OCI-LY3 (cell line): Measurements from ENCODE around the gene TUBB4B.

Source experiments
- H2AFZ ChIP-seq: fragments of 200-600, 300-600 bp; shearing (Covaris generic); 2 replicates; pipeline ENCODE4 v1.6.0; 2014; ENCODE audit warnings: antibody characterized with exemption, low read depth, low read length
- H3K27ac ChIP-seq: fragments of 200-600, 300-600 bp; sonication (generic); 2 replicates; pipeline ENCODE4 v1.5.1; 2014; ENCODE audit warnings: mild to moderate bottlenecking, low read length, moderate library complexity, mixed read lengths
- H3K27me3 ChIP-seq: fragments of 200-600, 300-600 bp; sonication (generic); 2 replicates; pipeline ENCODE4 v1.6.1; 2014; ENCODE audit warnings: low read depth, low read length, mixed read lengths
- H3K36me3 ChIP-seq: fragments of 200-600, 300-600 bp; sonication (generic); replicated peaks from 2 replicates; pipeline ENCODE3; 2014; ENCODE audit warnings: low read depth, low read length, mixed read lengths
- H3K4me1 ChIP-seq: fragments of 300-600, 200-600 bp; sonication (generic); 2 replicates; pipeline ENCODE4 v1.6.1; 2014; ENCODE audit warnings: low read length, mixed read lengths
- H3K4me2 ChIP-seq: fragments of 200-600, 300-600 bp; sonication (generic); 2 replicates; pipeline ENCODE4 v1.6.1; 2014; ENCODE audit warnings: low read length, mixed read lengths
- H3K4me3 ChIP-seq: fragments of 300-600, 200-600 bp; sonication (generic); 2 replicates; pipeline ENCODE4 v1.5.1; 2014; ENCODE audit warnings: antibody characterized with exemption, mild to moderate bottlenecking, low read length, moderate library complexity
- H3K79me2 ChIP-seq: fragments of 300-600, 200-600 bp; shearing (Covaris generic); 2 replicates; pipeline ENCODE4 v1.6.1; 2014; ENCODE audit warnings: mild to moderate bottlenecking, low read length, mixed read lengths
- H3K9ac ChIP-seq: fragments of 300-600, 200-600 bp; shearing (Covaris generic); 2 replicates; pipeline ENCODE4 v1.6.0; 2014; ENCODE audit warnings: mild to moderate bottlenecking, low read length, moderate library complexity
- H3K9me3 ChIP-seq: fragments of 200-600, 300-600 bp; shearing (Covaris generic); 2 replicates; pipeline ENCODE4 v1.6.1; 2014; ENCODE audit warnings: low read length, mixed read lengths; ENCODE audit not compliant: insufficient read depth
- H4K20me1 ChIP-seq: fragments of 200-600, 300-600 bp; sonication (generic); 2 replicates; pipeline ENCODE4 v1.6.1; 2016; ENCODE audit warnings: low read length, mixed read lengths; ENCODE audit not compliant: insufficient read depth
- EZH2phosphoT487 ChIP-seq: fragments of 200-600 bp; shearing (Covaris generic); IDR thresholded peaks from 2 replicates; pipeline ENCODE4 v1.6.1; 2018; ENCODE audit warnings: antibody characterized with exemption, mixed run types, low read depth
- TF ChIP-seq, protein P1 (sequence below): fragments of 200-600, 300-600 bp; sonication (generic); IDR thresholded peaks from 2 replicates; pipeline ENCODE4 v1.5.1; 2014; ENCODE audit warnings: antibody characterized with exemption, low read length, low read depth

Gene TUBB4B

DNA sequence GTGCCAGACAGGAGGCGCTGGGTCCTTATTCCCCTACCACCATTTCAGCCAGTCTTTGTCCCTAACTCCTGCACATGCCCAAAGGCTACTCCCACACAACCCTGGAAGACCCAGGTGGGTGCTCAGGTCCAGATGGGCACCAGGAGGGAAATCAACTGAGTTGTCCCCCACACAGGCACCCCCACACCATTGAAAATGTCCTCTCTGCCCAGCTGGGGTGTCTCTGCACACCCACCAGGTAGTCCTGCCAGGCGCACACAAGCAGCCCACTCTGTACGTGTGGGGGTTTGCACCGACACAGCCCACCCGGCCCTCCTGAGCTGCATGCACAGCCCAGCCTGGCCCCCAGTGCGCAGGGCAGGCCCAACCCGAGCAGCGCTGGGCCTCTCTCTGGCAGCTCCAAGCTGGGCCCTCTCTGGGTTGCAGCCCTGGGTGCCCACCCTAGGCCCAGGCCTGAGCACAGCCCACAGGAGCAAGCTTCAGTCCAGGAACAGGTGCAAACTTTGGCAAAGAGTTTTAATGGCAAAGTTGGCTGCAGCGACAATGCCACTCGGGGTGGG lies 21.2 kb upstream of the TUBB4B start:
- no peak overlapping the region for H3K27ac ChIP-seq
- H3K79me2 ChIP-seq, result no peaks in the 10 kb centered on the region
- no peak overlapping the region for H3K4me2 ChIP-seq
- no peaks in the 10 kb centered on the region for H3K9me3 ChIP-seq
- H4K20me1 ChIP-seq, result no peaks in the 10 kb centered on the region
- TF ChIP-seq, protein P1, sequence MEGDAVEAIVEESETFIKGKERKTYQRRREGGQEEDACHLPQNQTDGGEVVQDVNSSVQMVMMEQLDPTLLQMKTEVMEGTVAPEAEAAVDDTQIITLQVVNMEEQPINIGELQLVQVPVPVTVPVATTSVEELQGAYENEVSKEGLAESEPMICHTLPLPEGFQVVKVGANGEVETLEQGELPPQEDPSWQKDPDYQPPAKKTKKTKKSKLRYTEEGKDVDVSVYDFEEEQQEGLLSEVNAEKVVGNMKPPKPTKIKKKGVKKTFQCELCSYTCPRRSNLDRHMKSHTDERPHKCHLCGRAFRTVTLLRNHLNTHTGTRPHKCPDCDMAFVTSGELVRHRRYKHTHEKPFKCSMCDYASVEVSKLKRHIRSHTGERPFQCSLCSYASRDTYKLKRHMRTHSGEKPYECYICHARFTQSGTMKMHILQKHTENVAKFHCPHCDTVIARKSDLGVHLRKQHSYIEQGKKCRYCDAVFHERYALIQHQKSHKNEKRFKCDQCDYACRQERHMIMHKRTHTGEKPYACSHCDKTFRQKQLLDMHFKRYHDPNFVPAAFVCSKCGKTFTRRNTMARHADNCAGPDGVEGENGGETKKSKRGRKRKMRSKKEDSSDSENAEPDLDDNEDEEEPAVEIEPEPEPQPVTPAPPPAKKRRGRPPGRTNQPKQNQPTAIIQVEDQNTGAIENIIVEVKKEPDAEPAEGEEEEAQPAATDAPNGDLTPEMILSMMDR, result no peak
- no peak for TF ChIP-seq EZH2phosphoT487
- H3K36me3 ChIP-seq, result no peaks in the 10 kb centered on the region
- no peaks in the 10 kb centered on the region for H3K27me3 ChIP-seq
- H3K9ac ChIP-seq, result no peak overlapping the region
- peaks cover 10% of the 10 kb centered on the region; the same call in 1 of the 2 replicates for H3K4me1 ChIP-seq
- no peak overlapping the region for H2AFZ ChIP-seq
- H3K4me3 ChIP-seq, result no peak overlapping the region

DNA sequence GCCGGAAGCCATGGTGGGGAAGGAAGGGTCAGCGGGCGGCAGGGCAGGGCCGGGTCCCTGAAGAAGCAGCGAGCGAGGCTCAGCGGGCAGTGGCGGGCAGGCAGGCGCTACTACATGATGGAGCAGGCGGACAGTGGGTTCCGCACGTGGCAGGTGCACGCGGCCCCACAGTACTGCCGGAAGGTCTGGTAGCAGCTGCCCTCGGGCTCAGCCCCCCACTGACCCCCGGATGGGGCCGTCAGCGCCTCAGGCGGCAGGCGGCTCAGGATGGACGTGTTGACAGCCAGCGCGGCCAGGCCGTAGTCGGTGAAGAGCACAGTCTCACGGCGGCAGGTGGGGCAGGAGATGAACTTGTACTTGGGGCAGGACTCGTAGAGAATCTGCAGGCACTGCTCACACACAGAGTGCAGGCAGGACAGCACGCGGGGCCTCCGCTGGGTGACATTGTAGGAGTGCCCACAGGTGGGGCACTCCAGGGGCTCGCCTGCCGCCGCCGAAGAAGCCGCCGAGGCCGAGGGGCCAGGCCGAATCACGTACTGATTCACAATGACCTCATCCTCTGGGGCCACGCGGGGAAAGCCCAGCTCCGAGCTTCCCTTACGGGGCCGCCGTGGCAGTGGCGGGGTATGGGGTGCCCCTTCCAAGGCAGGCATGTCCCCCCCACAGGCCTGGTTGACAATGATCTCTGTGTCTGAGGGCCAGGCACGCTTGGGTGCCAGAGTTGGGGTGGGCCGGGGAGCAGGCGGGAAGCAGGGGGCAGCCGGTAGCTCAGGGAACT lies 20.6 kb upstream of the TUBB4B start:
- Histone ChIP-seq H3K27ac (no peak overlapping the region), H3K4me2 (no peak overlapping the region), H3K9me3 (no peaks in the 10 kb centered on the region), H3K9ac (no peak overlapping the region), H4K20me1 (no peaks in the 10 kb centered on the region), H3K4me1 (peaks cover 10% of the 10 kb centered on the region; the same call in 1 of the 2 replicates), H3K79me2 (no peaks in the 10 kb centered on the region), H3K27me3 (no peaks in the 10 kb centered on the region), H2AFZ (no peak overlapping the region), H3K4me3 (no peak overlapping the region), H3K36me3 (no peaks in the 10 kb centered on the region)
- TF ChIP-seq EZH2phosphoT487, result no peak
- TF ChIP-seq, protein P1, result no peak

DNA sequence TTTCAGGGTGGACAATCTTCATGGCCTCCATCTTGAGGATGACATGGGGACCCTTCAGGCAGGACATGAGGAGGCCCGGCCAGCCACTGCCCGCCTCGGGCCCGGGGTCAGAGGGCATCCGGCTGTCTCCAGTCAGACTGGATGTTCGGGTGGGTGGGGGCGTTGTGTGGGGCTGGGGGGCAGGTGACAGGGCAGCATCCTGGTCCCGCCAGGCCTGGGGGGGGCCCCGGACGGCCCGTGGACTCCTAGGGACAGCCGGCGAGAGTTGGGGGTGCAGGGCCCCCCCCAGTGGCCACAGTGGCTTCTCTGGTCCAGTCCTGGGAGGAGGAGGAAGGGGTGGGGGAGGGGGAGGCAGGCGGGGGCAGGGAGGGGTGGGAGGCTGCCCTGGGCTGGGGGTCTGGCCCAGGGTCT lies 20.0 kb upstream of the TUBB4B start:
- peak overlapping the region; percentile 84 for H3K4me3 ChIP-seq
- peaks cover 10% of the 10 kb centered on the region; the same call in 1 of the 2 replicates for H3K4me1 ChIP-seq
- TF ChIP-seq, protein P1, result no peak
- no peak for TF ChIP-seq EZH2phosphoT487
- no peak overlapping the region for H3K27ac ChIP-seq
- no peaks in the 10 kb centered on the region for H3K36me3 ChIP-seq
- no peak overlapping the region for H2AFZ ChIP-seq
- H4K20me1 ChIP-seq, result no peaks in the 10 kb centered on the region
- H3K9me3 ChIP-seq, result no peaks in the 10 kb centered on the region
- no peaks in the 10 kb centered on the region for H3K27me3 ChIP-seq
- H3K4me2 ChIP-seq, result peak overlapping the region; percentile 74
- H3K79me2 ChIP-seq, result no peaks in the 10 kb centered on the region
- H3K9ac ChIP-seq, result peak overlapping the region; percentile 62; the same call in 1 of the 2 replicates

DNA sequence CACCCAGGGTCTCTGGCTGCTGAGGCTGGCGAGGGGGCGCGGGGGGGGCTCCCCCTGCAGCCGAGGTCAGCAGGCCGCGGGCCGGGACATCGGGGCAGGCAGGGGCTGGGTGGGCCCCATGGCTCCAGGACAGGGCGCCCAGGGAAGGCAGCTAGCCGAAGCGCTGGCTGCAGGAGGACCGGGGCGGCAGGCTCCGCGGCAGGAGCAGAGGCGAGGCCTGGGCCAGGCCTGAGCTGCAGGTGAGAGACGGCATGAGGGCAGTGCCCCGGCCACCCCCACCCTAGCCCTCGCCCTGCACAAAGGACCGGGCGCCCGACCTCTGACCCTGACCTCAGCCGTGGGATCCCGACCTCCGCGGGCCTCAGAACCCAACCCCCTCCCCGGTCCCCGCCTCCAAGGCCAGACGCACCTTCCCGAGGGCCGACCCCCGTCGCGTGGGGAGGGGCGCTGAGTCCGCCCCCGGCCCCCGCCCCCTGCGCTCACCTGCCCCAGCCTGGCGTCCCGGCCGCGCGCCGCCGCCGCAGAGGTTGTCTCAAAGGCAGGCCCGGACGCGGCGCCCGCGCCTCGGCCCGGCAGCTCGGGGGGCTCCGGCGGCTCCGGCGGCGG lies 19.5 kb upstream of the TUBB4B start:
- Histone ChIP-seq H3K4me2 (peak overlapping the region; percentile 74), H2AFZ (no peak overlapping the region), H3K27me3 (no peaks in the 10 kb centered on the region), H3K9ac (peak overlapping the region; percentile 62), H3K79me2 (no peaks in the 10 kb centered on the region), H3K4me3 (peak overlapping the region; percentile 84), H3K4me1 (peaks cover 10% of the 10 kb centered on the region; the same call in 1 of the 2 replicates), H3K36me3 (no peaks in the 10 kb centered on the region), H3K9me3 (no peaks in the 10 kb centered on the region), H3K27ac (no peak overlapping the region), H4K20me1 (no peaks in the 10 kb centered on the region)
- no peak for TF ChIP-seq EZH2phosphoT487
- TF ChIP-seq, protein P1, result no peak
